ENCODE results near the gene PRM3.

Gene PRM3

DNA sequence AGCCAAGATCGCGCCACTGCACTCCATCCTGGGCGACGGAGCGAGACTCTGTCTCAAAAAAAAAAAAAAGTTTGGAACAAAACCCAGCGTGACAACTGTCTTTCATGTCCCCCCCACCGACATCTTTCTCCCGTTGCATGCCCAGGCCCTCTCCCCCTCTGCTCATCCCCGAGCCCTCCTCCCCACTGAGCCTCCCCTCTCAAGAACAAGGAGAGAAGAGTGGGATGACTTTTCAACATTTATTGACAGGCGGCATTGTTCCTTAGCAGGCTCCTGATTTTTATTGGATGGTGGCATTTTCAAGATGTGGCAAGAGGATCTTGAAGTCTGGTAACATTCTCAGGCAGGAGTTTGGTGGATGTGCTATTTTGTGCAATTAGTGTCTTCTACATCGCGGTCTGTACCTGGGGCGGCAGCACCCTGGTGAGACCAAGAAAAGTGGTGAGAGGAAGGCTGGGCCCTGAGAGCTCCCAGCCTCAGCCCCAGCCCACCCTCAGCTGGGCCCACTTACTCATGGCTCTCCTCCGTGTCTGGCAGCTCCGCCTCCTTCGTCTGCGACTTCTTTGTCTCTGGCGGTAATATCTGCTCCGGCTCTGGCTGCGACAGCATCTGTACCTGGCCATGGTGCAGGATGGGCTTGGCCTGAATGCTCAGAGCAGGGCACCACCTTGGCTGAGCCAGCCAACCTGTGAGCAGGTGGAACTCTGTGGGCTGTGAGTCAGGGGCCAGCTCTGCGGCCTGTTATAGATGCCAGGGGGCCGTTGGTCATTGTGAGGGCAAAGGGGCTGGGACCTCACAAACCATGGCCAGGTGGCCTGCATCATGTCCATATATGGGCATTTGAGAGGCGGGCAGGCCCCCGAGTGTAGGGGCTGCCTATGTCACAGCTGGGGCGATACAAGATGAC lies 7.4 kb upstream of the PRM3 start, which contains the start of gene PRM1:
Gene PRM1 (minus strand): TSS at position 715 of the 907 bp plus-strand sequence. CDS start 92 bp downstream, at position 623.
- DNase-seq: no peak

DNA sequence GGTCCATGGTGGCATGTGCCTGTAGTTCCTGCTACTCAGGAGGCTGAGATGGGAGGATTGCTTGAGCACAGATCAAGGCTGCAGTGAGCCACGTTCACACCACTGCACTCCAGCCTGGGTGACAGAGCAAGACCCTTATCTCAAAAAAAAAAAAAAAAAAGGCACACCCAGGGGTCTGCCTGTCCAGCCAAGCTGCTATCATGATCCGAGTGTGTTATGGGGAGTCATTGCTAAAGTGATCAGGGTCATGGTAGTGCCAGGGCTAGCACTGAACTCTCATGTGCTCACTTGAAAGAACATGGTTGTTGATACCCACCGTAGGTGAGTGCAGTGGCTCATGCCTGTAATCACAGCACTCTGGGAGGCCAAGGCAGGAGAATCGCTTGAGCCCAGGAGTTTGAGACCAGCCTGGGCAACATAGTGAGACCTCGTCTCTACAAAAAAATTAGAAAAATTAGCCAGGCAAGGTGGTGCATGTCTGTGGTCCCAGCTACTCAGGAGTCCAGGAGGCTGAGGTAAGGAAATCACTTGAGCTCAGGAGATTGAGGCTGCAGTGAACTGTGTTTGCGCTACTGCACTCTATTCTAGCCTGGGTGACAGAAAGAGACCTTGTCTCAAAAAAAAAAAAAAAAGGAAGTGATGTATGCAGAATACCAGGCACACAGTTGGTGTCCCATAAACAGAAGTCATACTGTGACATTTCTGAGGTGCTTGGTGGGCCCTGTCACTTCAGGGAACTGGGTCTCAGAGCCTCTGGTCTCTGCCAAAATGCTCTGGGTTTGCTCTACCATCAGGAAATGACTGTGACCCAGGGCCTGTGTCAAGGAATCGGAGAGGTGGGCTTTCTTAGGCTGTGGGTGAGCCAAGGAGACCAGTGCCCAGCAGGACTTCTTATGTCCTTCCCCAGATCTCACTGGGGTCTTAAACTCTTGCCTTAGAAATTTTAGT lies 5.5 kb upstream of the PRM3 start:
- no peak for DNase-seq

DNA sequence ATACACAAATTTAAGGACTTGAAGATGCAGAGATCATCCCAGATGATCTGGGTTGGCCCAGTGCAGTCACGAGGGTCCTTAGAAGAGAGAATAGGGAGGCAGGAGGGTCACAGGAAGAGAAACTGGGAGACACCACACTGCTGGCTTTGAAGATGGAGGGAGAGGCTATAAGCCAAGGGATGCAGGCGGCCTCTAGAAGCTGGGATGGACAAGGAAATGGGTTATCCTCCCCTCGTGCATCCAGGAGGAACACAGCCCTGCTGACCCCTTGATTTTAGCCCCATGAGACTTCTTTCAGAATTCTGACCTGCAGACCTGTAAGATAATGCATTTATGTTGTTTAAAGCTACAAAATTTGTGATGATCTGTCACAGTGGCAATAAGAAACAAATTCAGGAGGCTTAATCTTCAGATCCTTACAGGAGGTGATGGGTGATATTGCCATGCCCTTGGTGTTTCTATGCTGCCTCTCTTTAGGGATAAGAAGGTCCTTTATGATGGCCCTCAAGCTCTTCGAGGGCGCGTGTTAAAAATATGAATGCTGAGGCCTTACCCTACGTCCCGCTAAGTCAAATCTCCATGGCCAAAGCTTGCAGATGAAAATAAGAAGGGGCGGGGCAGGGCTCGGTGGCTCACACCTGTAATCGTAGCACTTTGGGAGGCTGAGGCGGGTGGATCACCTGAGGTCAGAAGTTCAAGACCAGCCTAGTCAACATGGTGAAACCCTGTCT lies 4.3 kb upstream of the PRM3 start:
- no peak for DNase-seq

DNA sequence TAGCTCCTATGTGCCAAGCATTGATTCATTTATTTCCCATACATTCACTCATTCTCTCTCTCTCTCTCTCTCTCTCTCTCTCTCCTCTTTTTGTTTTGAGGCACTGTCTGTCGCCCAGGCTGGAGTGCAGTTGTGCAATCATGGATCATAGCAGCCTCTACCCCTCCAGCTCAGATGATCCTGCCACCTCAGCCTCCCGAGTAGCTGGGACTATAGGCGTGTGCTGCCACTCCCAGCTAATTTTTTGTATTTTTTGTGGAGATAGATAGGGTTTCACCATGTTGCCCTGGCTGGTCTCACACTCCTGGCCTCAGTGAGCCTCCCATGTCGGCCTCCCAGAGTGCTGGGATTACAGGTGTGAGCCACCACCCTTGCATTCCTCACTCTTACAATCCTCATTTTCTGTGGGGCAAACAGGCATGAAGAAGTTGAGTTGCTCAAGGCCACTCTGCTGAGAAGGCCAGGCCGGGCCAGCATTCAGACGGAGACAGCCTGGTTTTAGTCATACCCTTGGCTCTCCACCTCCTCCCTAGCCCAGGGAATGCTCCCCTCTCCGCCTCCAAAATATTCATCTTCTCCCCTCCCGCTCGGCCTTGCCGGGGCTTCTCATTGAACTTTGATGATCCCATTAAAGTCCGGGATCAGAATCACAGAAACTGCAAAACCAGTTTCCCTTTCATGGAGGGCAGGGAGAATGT lies 3.6 kb upstream of the PRM3 start:
- no peak for DNase-seq

DNA sequence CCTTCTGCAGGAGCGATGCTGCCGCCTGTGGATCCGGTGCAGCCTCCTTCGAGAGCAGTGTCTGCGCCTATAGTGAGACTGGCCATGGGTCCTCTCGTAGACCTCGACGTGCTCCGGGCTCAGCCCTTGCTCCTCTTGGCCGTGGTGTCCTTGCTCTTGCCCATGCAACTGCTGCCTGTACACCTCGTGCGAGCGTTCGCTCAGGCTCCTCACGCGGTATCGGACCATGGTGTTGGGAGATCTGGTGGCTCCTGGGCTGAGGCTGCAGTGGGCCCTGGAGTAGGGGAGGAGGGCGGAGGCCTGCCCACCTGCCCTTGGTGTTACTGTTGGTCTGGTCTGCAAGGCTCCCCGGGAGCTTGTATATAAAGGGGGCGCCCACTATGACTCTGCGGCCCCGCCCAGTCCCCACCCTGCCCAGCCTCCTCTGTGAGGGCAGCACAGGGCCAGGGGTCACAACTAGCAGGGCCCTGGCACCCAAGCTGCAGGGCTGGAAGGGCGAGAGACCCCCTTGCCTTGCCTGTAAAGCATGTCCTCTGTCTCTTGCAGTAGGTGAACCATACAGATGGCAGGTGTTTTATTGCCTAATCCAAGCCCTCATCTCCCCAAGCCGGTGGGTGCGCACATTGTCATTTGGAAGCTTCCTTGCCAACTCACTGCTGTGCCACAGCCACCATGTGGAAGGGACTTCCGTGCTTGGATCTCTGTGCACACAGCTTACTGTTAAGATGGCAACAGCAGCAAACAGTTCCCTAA lies 2.9 kb upstream of the PRM3 start, which contains the start of gene PRM2:
Gene PRM2 (minus strand): TSS at position 338 of the 753 bp plus-strand sequence. CDS start 110 bp downstream, at position 228.
- no peak for DNase-seq

DNA sequence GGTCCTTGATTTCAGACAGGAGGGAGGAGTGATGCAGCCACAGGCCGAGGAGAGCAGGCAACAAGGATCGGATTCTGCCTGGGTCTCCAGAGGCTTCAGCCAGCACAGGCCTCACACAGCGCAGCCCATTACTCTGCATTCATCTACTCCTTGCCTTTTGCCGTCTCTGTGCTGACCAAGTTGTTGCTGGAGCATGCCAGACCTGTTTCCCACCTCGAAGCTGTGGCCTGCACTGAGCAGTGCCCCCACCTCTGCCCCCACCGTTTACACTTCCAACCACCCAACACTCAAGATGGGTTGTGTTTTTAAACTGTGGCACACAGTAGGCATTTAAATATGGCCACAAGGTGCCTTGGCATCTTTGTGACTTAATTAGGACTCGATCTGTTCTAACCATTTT lies 1.5 kb upstream of the PRM3 start:
- no peak for DNase-seq

DNA sequence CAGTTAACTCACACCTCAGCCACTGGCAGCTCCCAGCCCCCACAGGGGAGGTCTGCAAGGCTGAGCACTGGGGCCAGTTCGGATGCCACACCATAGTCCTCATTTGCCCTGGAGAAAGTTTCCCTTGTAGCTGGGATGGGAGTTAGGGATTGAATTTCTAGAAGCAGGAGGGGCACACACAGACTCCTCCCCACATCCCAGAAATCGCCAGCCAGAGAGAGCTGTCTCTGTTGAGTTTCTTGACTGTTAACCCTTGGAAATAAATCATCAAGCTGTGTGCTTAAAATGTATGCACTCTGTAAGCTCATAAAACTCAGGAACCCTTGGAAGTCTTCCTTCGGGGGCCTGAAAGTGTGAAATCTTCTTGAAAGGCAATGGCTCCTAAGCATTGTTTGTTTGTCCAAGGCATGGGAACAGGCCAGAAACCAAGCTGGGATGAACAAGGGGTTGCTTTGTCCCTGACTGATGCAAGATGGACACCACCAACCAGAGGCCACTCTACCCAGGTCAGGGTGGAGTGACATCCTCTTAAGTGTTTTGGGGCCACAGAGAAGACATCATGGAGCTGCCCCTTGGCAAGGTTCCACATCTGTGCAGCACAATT lies 394 bp upstream of the PRM3 start:
- no peak for DNase-seq

DNA sequence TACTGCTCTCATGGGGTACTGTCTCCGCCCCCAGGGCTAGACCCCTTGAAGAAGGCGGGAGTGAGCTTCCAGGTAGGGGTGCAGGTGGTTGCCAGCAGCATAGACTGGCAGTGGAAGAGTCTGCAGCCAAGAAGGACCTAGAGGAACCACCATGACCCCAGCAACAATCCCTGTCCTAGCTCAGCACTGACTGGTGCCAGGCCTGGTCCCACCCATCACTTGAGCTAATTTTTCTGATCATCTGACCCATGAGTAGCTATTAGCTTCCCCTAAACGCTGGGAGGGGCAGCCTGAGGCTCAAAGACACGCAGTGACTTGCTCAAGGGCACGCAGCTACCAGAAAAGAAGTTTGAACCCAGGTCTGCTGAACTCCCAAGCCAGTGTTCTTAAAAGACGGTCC lies 945 bp downstream of the PRM3 start:
- DNase-seq: no peak

DNA sequence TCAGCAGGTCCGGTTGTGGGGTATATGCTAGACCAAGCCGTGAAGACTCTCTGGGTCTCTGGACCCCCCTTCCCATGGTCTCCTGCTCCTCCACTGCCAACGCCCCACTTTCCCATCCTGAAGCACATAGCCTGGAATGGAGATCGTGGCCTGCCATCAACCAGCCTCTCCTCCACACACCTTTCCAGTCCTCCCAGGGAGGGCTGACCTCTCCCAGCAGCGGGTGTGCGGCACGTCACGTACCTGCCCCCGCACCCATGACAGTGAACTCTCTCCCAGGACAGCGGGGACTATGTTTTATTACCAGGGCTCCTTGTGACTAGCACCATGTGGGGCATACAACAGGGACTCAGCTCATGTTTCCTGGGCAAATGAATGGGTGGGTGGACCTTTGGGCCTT lies 1.8 kb downstream of the PRM3 start:
- DNase-seq: no peak

DNA sequence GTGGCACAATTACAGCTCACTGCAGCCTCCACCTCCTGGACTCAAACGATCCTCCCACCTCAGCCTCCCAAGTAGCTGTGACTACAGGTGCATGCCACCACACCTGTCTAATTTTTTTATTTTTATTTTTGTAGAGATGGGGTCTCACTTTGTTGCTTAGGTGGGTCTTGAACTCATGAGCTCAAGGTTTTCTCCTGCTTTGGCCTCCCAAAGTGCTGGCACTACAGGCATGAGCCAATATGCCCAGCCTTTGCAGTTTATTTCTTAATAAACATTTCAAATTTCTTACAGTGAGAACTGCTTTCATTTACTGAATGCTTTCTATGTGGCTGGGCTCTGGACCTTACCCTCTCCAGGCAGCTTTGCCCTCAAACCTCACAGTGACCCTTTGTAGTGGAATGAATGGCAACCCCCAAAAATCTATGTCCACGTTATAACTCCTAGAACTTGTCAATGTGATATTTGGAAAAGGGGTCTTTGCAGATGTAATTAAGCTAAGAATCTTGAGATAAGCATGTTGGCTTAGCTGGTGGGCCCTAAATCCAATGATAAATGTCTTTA lies 2.7 kb downstream of the PRM3 start:
- no peak for DNase-seq

DNA sequence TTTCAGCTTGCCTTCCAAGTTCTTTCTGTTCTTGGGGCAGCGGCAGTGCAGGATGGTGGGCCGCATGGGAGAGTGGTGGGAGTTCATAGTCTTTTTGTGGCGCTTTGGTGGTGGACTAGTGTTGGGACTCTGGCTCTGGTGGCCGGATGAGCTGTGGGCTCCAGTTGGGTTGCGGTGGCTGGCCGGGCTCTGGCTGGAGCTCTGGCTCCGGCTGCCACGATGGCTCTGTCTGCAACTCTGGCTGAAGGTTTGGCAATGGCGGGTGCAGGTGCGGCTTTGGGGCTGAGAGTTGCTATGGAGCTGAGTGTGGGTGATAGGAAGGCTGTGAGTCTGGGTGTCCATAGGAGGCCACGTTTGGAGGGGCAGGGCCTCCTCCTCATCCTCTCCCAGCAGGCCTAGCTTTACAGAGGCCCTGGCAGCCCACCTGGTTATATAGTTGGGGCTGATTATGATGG lies 4.5 kb downstream of the PRM3 start, which contains the start of gene TNP2:
Gene TNP2 (minus strand): TSS at position 405 of the 455 bp plus-strand sequence. CDS start 63 bp downstream, at position 342.
- no peak for DNase-seq

DNA sequence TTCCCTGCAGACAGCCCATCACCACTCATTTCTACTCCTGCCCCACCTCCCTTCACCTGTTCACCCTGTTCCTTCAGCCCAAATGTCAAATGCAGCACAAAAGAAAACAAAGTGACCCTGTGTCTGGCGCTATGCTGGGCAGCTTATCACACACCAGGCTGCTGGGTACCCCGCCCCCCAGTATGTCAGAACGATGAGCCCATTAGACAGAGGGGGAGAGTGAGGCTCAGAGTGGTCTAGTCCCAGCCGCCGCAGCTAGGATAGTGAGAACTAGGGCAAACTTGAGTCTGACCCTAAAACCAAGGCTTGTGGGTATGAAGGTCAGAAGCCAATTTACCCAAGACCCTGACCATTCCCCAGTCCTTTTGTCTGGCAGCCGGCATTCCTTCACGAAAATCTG lies 8.3 kb downstream of the PRM3 start:
- no peak for DNase-seq

DNA sequence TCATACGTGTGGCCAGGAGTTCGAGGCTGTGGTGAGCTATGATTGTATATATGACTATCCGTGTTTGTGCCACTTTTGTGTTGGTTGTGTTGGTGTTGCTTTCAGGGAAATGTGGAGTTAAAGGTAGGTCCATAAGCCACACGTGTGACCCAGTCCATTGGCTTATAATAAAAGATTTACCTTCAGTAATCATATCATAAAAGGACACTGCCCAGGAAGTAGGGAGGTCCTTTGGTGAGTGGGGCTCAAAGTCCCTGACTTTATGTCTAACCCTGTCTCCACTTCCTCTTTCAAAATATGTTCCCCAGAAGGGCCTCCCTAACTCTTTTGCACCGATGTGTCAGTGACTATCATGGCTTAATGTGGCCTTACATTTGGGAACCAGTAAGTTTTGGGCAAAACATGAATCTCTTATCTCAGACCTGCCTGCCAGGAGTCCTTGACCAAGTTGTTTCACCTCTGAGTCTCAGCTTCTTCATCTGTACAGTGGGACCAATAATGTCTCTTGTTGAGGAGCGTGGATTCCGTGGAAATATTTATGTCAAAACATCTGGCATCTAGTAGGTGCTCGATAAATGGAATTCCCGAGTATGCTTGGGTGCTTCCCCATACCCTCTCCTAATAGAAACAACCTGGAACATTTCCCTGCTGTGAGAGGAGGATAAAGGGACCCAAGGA lies 9.1 kb downstream of the PRM3 start:
- DNase-seq: no peak

DNA sequence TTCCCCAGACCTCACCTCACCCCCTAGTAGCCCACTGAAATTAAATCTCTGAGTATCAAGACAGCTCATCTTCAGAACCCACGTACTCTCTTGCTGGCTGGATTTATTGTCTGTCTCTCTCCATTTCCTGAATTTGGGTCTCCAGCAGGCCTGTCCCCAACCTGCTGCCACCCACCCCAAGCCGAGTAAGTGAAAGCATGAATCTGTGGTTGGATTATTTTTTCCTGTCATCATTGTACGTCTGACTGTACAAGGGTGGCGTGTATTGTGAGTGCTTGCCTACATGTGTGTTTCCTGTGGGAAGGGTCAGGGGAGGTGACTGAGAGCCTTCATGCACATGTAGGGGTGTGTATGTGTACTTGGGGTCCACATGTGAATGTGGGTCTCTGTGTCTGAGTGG lies 9.7 kb downstream of the PRM3 start:
- peak; percentile 32 to 44 for DNase-seq

DNA sequence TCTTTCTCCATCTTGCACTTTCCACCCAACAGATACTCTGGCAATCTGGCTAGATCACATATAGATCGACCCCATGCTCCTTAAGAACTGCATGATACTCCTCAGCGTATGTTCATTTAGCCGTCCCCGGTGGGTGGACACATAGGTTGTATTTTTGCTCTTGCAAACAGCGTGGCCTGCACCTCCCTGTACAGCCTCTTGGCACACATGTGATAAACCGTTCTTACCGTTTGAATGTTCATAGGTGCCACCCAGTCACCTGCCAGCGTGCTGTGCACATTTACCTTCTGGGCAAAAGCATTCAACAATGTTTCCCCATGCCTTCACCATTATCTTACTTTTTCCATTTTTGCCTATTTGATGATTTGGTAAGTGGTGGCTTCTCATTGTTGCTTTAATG lies 10.5 kb downstream of the PRM3 start:
- no peak for DNase-seq

DNA sequence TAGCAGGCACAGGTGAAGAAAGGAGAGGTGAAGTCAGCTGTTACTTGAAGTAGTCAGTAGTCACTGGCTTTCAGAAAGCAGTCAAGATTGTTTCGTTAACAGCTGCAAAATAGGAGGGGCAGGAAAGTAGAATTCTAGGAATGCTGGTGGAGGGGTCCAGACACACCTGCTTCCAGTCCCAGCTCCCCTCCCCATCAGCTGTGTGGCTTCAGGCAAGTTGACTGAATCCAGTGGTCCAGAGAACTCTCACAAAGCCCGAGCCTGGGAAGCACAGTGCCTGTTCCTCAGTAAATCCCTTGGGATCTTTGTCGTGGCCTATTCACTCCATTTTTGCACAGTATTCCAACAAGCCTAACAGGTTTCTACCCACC lies 12.8 kb downstream of the PRM3 start:
- no peak for DNase-seq

DNA sequence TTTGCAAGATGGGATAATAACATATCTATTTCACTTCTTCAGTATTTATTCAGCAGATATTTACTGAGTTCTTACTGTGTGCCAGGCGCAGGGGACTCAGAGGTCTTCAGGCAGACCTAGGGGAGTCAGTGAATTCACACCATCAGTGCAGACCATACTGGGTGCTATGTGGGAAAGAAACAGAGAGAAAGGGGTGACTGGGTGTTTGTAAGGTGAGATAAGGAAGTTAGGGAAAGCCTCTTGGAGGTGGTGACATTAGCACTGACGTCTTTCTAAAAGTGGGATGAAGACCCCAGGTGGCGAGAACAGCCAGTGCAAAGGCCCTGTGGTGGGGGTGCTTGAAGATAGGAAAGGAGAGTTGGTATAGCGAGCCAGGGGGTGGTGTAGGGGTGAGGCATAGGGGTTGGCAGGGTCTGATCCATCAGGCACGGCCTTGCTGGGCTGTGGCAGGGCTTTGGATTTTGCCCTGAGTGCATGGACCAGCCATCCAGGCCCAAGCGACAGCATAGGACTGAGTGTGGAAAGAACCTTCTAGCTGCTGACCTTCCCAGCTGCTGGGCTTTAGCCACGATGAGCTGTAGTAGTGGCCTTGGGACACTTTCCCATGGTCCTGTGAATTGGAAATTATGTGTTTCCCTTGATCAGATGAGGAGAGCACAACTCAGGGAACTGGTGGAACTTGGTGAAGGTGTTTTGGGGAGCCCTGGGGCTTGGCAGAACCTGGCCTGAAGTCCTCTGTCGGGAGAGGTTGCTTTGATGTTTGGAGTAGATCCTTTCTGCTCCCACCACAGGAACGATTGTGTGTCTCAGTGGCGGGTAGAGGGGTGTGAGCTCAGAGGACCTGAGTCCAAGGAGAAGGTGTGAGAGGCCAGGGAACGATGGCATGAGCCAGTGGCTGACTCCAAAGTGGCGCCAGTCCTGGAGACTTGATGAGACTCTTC lies 13.5 kb downstream of the PRM3 start:
- DNase-seq: no peak

Measured in CD4-positive, alpha-beta T cell treated with Interleukin-4 for 1 hour (primary cell).